ENCODE data around the gene NKX2-2. TPM values are rescaled to one million over a fixed set of nuclear protein-coding genes. Genes with fewer than 3 reads are reported as not detected.

NKX2-2 gene
- total and polyA plus RNA-seq, 2 donors (not counting 3 experiments of a cell fraction or from before 2014, with no cell fraction given) = not detected

DNA sequence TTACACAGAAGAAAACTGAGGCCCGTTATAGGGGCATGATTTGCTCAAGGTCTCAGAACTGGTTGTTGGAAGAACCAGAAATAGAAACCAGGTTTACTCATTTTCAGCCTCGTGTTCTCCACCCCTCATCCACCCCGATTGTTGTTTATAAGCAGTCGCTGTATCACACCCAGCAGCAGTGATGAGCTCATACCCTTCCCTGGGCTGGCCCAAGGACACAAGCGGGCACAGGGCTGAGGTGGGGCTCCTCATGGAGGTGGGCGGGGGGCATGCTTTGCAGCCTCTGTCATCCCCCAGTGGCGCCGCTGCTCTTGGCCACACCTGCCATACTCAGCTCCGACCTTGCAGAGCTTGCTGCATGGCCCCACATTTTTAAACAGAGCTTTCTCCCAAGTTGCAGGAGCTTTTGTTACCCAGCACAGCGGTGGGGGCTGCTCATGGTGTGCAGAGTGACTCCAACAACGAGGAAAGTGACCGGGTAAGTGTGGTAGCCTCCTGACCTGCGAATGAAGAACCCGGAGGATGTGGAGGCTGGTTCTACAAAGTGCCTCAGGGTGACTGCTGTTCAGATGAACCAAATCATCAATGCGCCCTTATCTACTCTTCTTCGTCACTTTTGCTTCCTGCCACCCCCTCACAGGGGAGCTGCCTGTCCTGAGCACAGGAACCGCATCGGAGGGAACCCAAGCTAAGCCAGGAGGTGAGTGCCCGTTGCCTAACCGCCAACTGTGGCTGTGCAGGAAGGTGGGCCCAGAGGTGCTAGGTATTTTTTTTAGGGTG, 43.6 kb upstream of the NKX2-2 start:
- no peak for FAIRE-seq
- Histone ChIP-seq H3K27me3 (ENCODE audit: control insufficient read depth in 2 of 2, insufficient read depth in 2 of 2, low read length in 2 of 2) (no peaks in the 10 kb centered on the region), H2AFZ (ENCODE audit: low read depth, low read length) (no peak overlapping the region), H3K79me2 (ENCODE audit: control insufficient read depth, insufficient read depth, low read length) (no peaks in the 10 kb centered on the region), H3K9ac (replicated peaks; ENCODE audit: extremely low read depth, insufficient read depth, low read length) (no peak overlapping the region), H3K27ac (ENCODE audit: insufficient read depth, low read depth, low read length) (no peak overlapping the region), H3K36me3 (ENCODE audit: control insufficient read depth in 2 of 2, extremely low read depth in 1 of 2, insufficient read depth in 2 of 2, low read length in 2 of 2) (no peaks in the 10 kb centered on the region), H4K20me1 (replicated peaks; ENCODE audit: control insufficient read depth, extremely low read depth, insufficient read depth, low read length) (no peaks in the 10 kb centered on the region), H3K4me2 (ENCODE audit: insufficient read depth, low read length) (no peak overlapping the region), H3K4me1 (ENCODE audit: control insufficient read depth, extremely low read depth, insufficient read depth, low read length) (no peaks in the 10 kb centered on the region), H3K4me3 (replicated peaks in 1 of 3; ENCODE audit: insufficient read depth in 1 of 3, low read depth in 1 of 3, low read length in 3 of 3) (no peak overlapping the region), H3K9me3 (replicated peaks; ENCODE audit: control insufficient read depth, insufficient read depth, low read length) (no peaks in the 10 kb centered on the region), H3K9me1 (replicated peaks; ENCODE audit: control insufficient read depth, extremely low read depth, insufficient read depth, low read length) (no peaks in the 10 kb centered on the region)
- no peak for DNase-seq (ENCODE audit: low read depth, low spot score)
- dilution Hi-C loops (cut with MboI; ENCODE audit: extremely low pct_ligation_motif_present, low sequenced_read_pairs) (no loop called here), intact Hi-C loops (cut with micrococcal nuclease) (no loop called here)
- BruUV-seq (replicated peaks) = no TSS peak
- CTCF ChIA-PET = interaction anchor here (1.1 to 2.1 kb wide), 4 partner anchors 11 to 704 kb away, joined by 3 to 5 read pairs (median 3); no protein-coding TSS in a partner anchor
- no peak for TF ChIP-seq POLR2AphosphoS5 (IDR thresholded peaks at IDR 0.05; ENCODE audit: insufficient read depth, low read depth, low read length)
- no peak for TF ChIP-seq MYC (IDR thresholded peaks at IDR 0.05; ENCODE audit: low read depth, low read length)
- TF ChIP-seq JUN (IDR thresholded peaks at IDR 0.05; ENCODE audit: borderline replicate concordance, insufficient read depth, insufficient read length, low read depth) = no peak
- TF ChIP-seq, protein P1, sequence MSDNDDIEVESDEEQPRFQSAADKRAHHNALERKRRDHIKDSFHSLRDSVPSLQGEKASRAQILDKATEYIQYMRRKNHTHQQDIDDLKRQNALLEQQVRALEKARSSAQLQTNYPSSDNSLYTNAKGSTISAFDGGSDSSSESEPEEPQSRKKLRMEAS (IDR thresholded peaks at IDR 0.05; ENCODE audit: insufficient read depth, insufficient read length) = no peak
- no peak for TF ChIP-seq FOS (IDR thresholded peaks at IDR 0.05; ENCODE audit: borderline replicate concordance, insufficient read depth, low read length)
- TF ChIP-seq GATA2 (IDR thresholded peaks at IDR 0.05; ENCODE audit: insufficient read depth, insufficient read length, low read depth, low read length) = no peak
- no peak for TF ChIP-seq EZH2 (IDR thresholded peaks at IDR 0.05; ENCODE audit: borderline replicate concordance, low read depth, low read length, severe bottlenecking)
- no peak for TF ChIP-seq POLR2A (IDR thresholded peaks at IDR 0.05; ENCODE audit: low read depth, low read length)
- TF ChIP-seq, protein P2, sequence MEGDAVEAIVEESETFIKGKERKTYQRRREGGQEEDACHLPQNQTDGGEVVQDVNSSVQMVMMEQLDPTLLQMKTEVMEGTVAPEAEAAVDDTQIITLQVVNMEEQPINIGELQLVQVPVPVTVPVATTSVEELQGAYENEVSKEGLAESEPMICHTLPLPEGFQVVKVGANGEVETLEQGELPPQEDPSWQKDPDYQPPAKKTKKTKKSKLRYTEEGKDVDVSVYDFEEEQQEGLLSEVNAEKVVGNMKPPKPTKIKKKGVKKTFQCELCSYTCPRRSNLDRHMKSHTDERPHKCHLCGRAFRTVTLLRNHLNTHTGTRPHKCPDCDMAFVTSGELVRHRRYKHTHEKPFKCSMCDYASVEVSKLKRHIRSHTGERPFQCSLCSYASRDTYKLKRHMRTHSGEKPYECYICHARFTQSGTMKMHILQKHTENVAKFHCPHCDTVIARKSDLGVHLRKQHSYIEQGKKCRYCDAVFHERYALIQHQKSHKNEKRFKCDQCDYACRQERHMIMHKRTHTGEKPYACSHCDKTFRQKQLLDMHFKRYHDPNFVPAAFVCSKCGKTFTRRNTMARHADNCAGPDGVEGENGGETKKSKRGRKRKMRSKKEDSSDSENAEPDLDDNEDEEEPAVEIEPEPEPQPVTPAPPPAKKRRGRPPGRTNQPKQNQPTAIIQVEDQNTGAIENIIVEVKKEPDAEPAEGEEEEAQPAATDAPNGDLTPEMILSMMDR (IDR thresholded peaks at IDR 0.05; ENCODE audit: extremely low read depth in 1 of 2, insufficient read depth in 1 of 2, low read depth in 1 of 2, low read length in 2 of 2) = no peak
- POLR2A ChIA-PET = no interaction called here
